PC-9 (cell line): ENCODE data around the gene PADI1. TPM values are rescaled to one million over a fixed set of nuclear protein-coding genes. Genes with fewer than 3 reads are reported as not detected.

ENCODE experiments used
- BruUV-seq: library from RNA; stranded (reverse); fragments of 400-500 nt; replicated peaks from 2 replicates; lab custom pipeline; 2021; lab: Mats Ljungman, UMichigan
- CTCF ChIA-PET: fragments of 300-600 bp; sonication (Branson Sonifier 250); formaldehyde crosslinking; loops from one replicate; lab custom pipeline; 2022; ENCODE audit warnings: antibody characterized with exemption; lab: Charles Lee
- POLR2A ChIA-PET: fragments of 300-600 bp; sonication (Branson Sonifier 250); formaldehyde crosslinking; loops from one replicate; lab custom pipeline; 2022; ENCODE audit warnings: antibody characterized with exemption; ENCODE audit not compliant: unreplicated experiment; lab: Charles Lee
- DNase-seq, 2 experiments: peaks; one replicate each; pipeline versions ENCODE4 v3.0.0 to v3.0.0-alpha.2; 2015 to 2022; ENCODE audit warnings: mixed read lengths in 1 of 2
- H2AFZ ChIP-seq: fragments of 200-600 bp; sonication (generic); 2 replicates; pipeline ENCODE4 v1.8.1; 2017; ENCODE audit warnings: antibody characterized with exemption
- H3F3A ChIP-seq: fragments of 200-600 bp; sonication (generic); 2 replicates; pipeline ENCODE4 v1.8.1; 2017; ENCODE audit warnings: antibody characterized with exemption, mild to moderate bottlenecking, low read depth; ENCODE audit not compliant: insufficient read depth
- H3K27ac ChIP-seq: fragments of 200-600 bp; sonication (generic); 2 replicates; pipeline ENCODE4 v1.6.1; 2016; ENCODE audit warnings: mixed run types
- H3K27me3 ChIP-seq: fragments of 200-600 bp; sonication (generic); 2 replicates; pipeline ENCODE4 v1.6.1; 2016; ENCODE audit warnings: low read depth, mixed run types; ENCODE audit not compliant: insufficient read depth
- H3K36me3 ChIP-seq: fragments of 200-600 bp; sonication (generic); 2 replicates; pipeline ENCODE4 v1.6.1; 2016; ENCODE audit warnings: low read depth, mixed run types
- H3K4me1 ChIP-seq: fragments of 200-600 bp; sonication (generic); replicated peaks from 2 replicates; pipeline ENCODE4 v1.6.1; 2016; ENCODE audit warnings: mixed run types; ENCODE audit not compliant: insufficient read depth
- H3K4me2 ChIP-seq: fragments of 200-600 bp; sonication (generic); 2 replicates; pipeline ENCODE4 v1.6.1; 2017; ENCODE audit warnings: mixed run types
- H3K4me3 ChIP-seq: fragments of 200-600 bp; sonication (generic); 2 replicates; pipeline ENCODE4 v1.6.1; 2016; ENCODE audit warnings: mixed run types
- H3K79me2 ChIP-seq: fragments of 200-600 bp; sonication (generic); 2 replicates; pipeline ENCODE4 v1.6.1; 2017; ENCODE audit warnings: low read depth, mixed run types
- H3K9me2 ChIP-seq: fragments of 200-600 bp; sonication (generic); 2 replicates; pipeline ENCODE4 v1.8.1; 2017; ENCODE audit warnings: mild to moderate bottlenecking; ENCODE audit not compliant: insufficient read depth
- H3K9me3 ChIP-seq: fragments of 200-600 bp; sonication (generic); 2 replicates; pipeline ENCODE4 v1.8.1; 2016; ENCODE audit warnings: low read depth; ENCODE audit not compliant: insufficient read depth
- H4K20me1 ChIP-seq: fragments of 200-600 bp; sonication (generic); 2 replicates; pipeline ENCODE4 v1.8.1; 2017; ENCODE audit not compliant: insufficient read depth
- CTCF ChIP-seq: fragments of 200-600 bp; sonication (generic); conservative IDR thresholded peaks from 2 replicates; pipeline ENCODE4 v1.6.1; 2017; ENCODE audit warnings: mixed run types, antibody characterized with exemption, mild to moderate bottlenecking, moderate library complexity
- EZH2 ChIP-seq: fragments of 200-600 bp; sonication (generic); IDR thresholded peaks from 2 replicates; pipeline ENCODE4 v1.8.0; 2017; ENCODE audit warnings: antibody characterized with exemption, low read depth
- intact Hi-C: fragments of 100-400 bp; cut with micrococcal nuclease; formaldehyde crosslinking; loops from one replicate; pipeline ENCODE4 v1.10.0; 2022; ENCODE audit not compliant: unreplicated experiment
- total RNA-seq: library from RNA; stranded (reverse); gene quantifications from 2 replicates; pipeline ENCODE4 v1.2.3, GENCODE V29; 2021

PADI1 gene
- total RNA-seq, 1 experiment from 2014 or later = 28.3 TPM

DNA sequence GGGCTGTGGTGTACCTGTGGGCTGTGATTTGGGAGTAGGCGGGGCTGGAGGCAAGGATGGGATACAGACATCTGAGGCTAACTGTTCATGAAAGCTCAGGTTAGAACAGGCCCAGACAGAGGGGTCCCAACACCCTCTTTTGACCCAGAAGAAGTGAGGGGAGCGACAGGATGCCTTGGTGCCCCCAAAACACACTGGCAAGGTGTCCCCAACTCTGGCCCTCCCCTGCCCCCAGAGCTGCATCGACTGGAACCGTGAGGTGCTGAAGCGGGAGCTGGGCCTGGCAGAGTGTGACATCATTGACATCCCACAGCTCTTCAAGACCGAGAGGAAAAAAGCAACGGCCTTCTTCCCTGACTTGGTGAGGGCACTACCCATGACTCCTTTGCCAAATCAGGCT, 75.5 kb downstream of the PADI1 start:
- no peak overlapping the region for H3K27ac ChIP-seq
- H3K79me2 ChIP-seq = no peaks in the 10 kb centered on the region
- H3K4me1 ChIP-seq = peaks cover 16% of the 10 kb centered on the region
- no peaks in the 10 kb centered on the region for H3K27me3 ChIP-seq
- no peak overlapping the region for H2AFZ ChIP-seq
- no peak overlapping the region for H3K4me3 ChIP-seq
- H3K36me3 ChIP-seq = no peaks in the 10 kb centered on the region
- BruUV-seq = no TSS peak
- POLR2A ChIA-PET = no interaction called here
- no peaks in the 10 kb centered on the region for H3K9me2 ChIP-seq
- no peak for DNase-seq
- intact Hi-C loops = no loop called here
- CTCF ChIA-PET = no interaction called here
- H4K20me1 ChIP-seq = no peaks in the 10 kb centered on the region
- no peaks in the 10 kb centered on the region; the same call in 1 of the 2 replicates for H3F3A ChIP-seq
- TF ChIP-seq CTCF = no peak
- no peak for TF ChIP-seq EZH2
- H3K9me3 ChIP-seq = no peaks in the 10 kb centered on the region
- H3K4me2 ChIP-seq = no peak overlapping the region

DNA sequence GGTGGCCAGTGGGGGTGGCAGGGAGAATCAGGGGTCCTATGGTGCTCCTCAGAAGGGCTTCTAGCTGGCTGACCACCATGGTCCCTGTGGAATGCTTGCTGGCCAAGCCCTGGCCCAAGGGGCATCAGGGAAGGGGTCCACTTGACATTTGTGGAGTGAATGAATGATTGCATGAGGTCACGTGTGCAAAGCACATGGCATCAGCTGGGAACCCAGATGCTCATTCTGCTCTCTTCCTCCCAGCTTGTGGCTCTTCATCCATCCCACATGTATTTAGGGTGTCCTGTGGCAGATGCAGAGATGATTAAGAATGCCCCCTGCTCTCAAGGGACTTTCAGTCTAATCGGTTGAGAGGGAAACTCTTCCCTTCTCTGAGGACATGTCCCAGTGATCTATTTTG, 76.0 kb downstream of the PADI1 start:
- ChIA-PET POLR2A (no interaction called here), CTCF (no interaction called here)
- H3K79me2 ChIP-seq = no peaks in the 10 kb centered on the region
- no peaks in the 10 kb centered on the region for H3K27me3 ChIP-seq
- no peak overlapping the region for H3K4me3 ChIP-seq
- intact Hi-C loops = no loop called here
- H3K9me2 ChIP-seq = no peaks in the 10 kb centered on the region
- no peak overlapping the region for H2AFZ ChIP-seq
- TF ChIP-seq EZH2 (no peak), CTCF (no peak)
- no peaks in the 10 kb centered on the region for H3K36me3 ChIP-seq
- no peak overlapping the region for H3K27ac ChIP-seq
- no peak for DNase-seq
- H3F3A ChIP-seq = no peaks in the 10 kb centered on the region; the same call in 1 of the 2 replicates
- H3K4me1 ChIP-seq = peaks cover 11% of the 10 kb centered on the region
- H3K9me3 ChIP-seq = no peaks in the 10 kb centered on the region
- no TSS peak for BruUV-seq
- H4K20me1 ChIP-seq = no peaks in the 10 kb centered on the region
- H3K4me2 ChIP-seq = no peak overlapping the region

DNA sequence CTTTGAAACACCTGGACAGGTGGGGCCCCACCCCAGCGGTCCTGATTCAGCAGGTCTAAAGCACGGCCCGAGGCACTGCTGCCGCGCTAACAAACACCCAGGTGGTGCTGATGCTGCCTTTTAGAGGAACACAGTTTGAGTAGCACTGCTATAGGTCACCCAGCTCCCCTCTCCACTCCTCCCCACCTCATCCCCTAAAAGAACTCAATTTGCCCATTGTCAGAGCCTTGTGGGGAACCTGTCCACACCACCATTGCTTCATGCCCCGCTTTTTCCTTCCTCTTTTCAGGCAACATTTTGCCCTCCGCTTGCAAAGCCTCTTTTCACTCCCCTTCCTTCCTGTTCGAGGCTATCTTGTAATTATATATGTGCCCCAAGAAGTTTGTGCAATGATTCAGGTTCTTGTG, 76.8 kb downstream of the PADI1 start:
- no TSS peak for BruUV-seq
- Histone ChIP-seq H3K27ac (no peak overlapping the region), H2AFZ (no peak overlapping the region), H3K9me2 (no peaks in the 10 kb centered on the region), H3K79me2 (no peaks in the 10 kb centered on the region), H3K4me2 (no peak overlapping the region; the same call in 1 of the 2 replicates), H3K27me3 (no peaks in the 10 kb centered on the region), H4K20me1 (no peaks in the 10 kb centered on the region), H3K36me3 (no peaks in the 10 kb centered on the region), H3K4me3 (no peak overlapping the region), H3K4me1 (peaks cover 7% of the 10 kb centered on the region), H3F3A (peaks cover 4% of the 10 kb centered on the region; the same call in 1 of the 2 replicates), H3K9me3 (no peaks in the 10 kb centered on the region)
- CTCF ChIA-PET = interaction anchor here (0.6 kb wide), 2 partner anchors 8 to 10 kb away, joined by 3 to 4 read pairs; no protein-coding TSS in a partner anchor
- DNase-seq = no peak
- TF ChIP-seq EZH2 = no peak
- TF ChIP-seq CTCF = no peak
- POLR2A ChIA-PET = no interaction called here
- intact Hi-C loops = no loop called here
